Muscle of back (tissue), 11 donors: ENCODE results near the gene SMC1B. TPM values are rescaled to one million over a fixed set of nuclear protein-coding genes. Genes with fewer than 3 reads are reported as not detected.
"Not testable (repeated sequence)": the region's sequence is repeated elsewhere in the genome, so short reads cannot be mapped to it uniquely, and the experiment has no call there.

Source experiments
- DNase-seq, 3 donors: peaks; one replicate each; pipeline versions ENCODE4 v3.0.0 to v3.0.0-alpha.2; 2013
- polyA plus RNA-seq, 10 donors: library from polyadenylated mRNA; unstranded; fragments of 120-200 nt; gene quantifications; one replicate each; pipeline ENCODE4 v1.2.1, GENCODE V29; 2013; ENCODE audit not compliant: insufficient read length in 10 of 10

Gene SMC1B
- polyA plus RNA-seq, 10 donors, result 0.05 to 1.1 (median 0.09) TPM

DNA sequence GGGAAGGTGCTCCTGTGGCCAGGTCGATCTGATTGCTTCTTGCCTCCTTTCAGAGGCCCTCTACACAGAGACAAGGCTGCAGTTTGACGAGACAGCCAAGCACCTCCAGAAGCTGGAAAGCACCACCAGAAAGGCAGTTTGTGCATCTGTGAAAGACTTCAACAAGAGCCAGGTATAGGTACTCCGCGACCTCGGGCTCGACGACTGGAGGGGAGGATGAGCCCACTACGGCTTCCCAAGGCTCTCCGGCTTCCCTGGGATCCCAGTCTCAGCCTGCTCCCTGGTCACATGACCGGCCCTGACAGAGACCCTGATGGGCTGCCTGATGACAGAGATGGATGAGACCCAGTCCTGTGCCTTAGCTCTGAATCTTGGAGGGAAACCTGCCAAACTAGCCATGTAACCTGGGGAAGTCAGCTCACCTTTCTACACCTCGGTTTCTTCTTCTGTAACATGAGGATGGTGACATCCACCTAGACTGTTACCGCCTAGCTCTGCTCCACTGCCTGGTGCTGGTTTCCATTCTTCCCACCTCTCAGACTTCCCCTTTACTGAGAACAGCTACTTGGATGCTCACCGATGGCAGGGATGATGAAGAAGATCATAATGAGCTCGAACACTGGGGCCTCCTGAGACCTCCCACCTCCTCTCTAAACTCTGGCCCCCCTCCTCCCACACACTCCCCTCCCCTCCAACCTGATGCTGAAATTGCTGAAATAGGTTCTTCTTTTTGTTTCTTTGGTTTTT, 9.0 kb upstream of the SMC1B start:
- DNase-seq, result no peak

DNA sequence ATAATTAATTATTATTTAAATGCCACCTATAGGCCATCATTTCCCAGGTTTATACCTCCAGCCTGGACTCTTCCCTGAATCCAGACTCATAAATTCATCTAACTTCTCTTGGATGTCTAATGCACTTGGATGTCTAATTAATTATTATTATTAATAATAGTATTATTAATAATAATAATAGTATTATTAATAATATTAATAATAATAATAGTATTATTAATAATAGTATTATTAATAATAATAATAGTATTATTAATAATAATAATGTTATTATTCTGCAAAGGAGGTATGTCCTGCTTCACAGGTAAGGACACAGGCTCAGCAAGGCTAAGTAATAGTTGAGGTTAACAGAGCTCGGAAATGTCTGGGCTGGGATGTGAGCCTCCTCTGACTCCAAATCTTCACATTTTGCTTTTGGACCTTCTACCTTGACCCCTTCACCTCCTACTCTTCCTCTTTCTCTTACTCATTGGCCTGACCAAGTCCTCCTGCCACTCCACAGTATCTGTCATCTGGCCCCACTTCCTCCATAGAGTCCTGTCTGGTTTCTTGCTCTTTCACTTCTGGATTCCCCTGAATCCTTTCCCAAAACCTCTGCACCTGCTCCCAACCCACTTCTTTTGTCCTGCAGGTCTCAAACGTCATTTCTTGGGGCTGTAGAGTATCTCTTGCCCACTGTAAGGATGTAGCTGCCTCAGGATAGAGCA, 8.1 kb upstream of the SMC1B start:
- DNase-seq, result no peak

DNA sequence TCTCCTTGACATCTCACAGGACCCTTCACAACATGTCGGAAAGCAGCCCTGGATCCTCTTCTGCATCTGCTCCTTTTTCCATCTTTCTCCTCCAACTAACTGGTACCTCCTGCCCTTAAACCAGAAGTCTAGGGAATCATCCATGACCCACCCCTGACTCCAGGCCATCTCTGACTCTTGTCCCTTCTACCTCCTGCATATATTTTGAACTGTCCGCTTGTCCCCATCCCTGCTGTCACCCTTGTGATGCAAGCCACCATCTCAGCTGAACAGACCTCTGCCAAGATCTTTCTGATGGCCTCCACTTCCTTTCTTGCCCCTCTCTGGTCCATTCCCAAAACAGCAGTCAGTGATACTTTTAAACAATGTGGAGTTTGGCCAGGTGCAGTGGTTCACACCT, 7.1 kb upstream of the SMC1B start:
- no peak for DNase-seq

DNA sequence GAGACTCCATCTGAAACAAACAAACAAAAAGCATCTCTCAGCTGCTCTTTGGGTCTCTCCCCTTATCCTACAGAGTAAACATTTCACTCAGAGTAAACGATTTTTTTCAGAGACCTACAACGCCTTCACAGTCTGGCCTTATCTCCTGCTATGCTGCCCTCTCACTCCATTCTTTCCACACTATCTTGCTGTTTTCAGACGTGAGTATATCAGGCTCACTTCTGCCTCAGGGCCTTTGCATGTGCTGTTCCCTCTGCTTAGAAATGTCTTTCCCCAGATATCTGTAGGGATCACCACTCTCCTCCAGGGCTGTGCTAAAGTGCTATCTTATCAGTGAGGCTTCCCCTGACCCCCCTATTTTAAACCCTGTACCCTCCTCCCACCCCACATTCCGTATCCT, 6.6 kb upstream of the SMC1B start:
- DNase-seq, result no peak

DNA sequence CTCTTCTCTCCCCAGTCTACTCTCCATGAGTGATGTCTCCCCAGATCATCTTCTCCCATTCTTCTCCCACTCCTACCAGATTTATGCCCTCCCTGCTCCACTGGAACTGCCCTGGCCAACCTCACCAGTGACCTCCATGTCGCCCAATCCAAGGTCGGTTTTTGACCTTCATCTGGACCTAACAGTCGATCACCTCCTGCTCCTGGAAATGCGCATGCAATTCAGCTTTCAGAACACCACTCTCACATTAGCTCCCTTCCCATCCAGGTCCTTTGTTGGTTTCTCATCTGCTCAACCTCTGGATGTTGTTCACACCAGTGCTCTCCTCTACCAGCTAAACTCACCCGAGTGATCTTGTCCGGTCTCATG, 5.4 kb upstream of the SMC1B start:
- DNase-seq, result no peak

DNA sequence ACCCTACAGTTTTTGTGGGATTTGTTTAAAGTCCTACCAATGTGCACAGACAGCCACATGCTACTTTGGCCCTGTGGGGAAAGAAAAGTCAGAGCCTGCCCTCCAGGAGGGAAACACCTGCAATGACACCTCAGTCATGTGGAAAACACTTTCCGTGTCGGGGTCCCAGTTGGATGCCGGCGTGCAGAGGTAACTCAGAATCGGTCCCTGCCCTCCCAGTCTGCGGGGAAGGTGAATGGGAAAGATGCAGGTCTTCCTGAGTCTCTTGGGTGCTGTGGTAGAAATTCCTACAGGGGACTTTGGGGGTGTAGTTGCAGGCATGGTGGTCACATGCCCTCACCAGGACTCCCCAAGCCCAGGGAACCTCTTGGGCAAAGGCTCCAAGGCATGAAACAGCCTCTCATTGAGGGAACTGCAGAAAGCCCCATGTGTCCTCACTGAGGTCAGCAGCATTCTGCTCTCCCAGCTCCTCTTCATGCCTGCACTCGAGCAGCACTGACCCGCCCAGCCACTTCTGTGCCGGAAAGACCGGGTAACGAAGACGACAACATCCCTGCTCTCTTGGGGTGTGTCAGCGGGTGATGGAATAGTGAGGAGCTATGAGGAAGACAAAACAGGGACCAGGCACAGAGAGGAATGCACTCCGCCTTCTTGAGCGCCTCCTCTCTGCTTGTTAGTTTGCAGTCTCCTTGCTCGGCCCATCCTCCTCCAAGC, 4.8 kb upstream of the SMC1B start:
- no peak for DNase-seq

DNA sequence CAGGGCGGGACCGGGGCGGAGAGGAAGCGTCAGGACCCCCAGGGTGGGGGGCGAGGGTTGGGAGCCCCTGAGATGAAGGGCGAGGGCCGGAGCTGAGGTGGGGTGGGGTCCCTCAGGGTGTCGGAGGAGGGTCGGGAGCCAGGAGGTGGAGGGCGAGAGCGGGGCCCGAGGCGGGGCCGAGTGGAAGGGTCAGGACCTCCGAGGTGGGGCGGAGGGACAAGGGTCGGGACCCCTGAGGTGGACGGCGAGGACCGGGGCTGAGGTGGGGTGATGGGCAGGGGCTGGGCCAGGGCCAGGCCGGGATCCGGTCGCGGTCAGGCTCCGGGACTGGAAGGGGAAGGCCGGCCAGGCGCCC, 409 bp downstream of the SMC1B start:
- no peak for DNase-seq

DNA sequence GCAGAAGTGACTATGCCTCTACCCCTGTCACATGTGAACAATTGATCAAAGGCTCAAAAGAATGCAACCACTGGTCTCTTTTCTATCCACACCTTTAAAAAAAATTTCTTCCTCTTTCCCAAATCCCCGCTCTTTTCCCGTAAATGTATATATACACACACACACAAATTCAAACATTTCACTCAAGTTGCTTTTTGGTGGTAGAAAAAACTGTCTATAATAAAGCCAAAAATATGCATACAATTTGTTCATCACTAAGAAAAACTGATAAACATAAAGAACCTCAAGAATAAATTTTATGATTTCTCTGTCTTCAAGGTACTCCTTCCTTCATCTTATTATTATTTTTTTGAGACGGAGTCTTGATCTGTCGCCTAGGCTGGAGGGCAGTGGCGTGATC, 5.6 kb downstream of the SMC1B start:
- DNase-seq, result no peak

DNA sequence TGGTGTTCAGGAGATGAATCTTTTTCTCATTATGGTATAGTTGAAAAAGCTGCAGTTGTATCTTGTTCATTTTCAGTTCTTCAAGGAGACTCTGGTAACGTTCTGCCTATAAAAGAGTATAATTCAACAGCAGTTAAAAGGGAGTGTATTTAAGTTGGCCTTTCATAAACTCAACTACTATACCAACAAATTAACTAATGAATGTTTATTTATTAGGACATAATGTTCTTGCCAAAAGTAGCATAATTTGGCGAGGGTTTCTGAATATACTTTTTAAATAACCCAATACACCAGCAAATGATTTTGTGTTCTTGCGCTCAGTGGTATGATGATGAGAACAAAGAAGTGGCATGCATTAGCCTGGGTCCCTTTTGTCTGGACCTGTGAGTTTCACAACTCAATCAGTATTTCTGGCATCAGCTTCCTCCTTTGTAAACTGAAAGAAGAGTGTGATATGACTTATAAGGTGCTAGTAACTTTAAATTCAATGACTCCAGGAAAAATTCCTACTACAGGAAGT, 10.9 kb downstream of the SMC1B start:
- no peak for DNase-seq

DNA sequence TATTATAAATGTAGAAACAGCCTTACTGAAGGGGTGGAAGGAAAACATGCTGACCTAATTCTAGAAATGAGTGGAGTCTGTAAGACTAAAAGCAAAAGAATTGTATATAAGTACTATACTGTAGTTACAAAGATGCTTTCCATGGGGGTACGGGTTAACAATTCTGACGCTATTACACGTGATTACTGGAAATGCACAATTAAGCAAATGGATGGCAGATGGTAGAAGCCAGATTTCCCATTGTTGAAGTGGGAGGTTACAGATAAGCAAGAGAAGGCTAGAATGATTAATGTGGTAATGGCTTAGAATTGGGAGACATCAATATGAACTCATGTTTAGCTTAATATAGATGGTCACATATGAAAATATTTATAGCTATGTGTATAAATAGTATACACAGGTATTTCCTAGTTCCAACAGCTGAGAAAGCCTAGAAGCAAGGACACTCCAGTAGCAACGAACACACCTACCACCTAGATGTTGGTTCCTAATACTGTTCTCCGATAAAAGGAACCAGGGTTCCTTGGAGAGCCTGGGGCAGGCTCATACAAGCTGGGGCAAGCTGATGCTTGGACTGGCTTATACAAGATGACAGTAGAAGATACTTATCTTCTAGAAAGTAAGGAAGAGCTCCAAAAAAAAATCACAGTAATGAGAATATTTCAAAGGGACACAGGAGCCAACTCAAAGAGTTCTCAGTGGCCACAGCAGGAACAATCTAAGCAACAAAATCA, 13.5 kb downstream of the SMC1B start:
- no peak for DNase-seq

DNA sequence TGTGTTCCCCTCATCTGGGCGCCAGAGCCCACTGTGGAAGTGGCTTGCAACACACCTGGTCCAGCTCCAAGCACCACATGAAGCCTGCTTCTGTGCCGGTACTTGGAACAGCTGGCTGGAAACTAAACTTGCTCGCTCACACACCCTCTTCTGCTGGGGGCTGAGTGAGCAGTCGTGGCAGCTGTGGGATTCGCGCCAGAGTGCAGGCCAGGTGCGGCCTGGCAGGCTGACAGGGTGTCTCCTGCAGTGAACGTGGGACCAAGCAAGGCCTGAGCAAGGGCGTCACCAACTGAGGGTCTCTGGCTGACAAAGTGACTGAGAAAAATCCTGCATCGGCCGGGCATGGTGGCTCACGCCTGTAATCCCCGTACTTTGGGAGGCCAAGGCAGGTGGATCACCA, 15.2 kb downstream of the SMC1B start:
- DNase-seq, result peak; percentile 12 to 24 (median 14)

DNA sequence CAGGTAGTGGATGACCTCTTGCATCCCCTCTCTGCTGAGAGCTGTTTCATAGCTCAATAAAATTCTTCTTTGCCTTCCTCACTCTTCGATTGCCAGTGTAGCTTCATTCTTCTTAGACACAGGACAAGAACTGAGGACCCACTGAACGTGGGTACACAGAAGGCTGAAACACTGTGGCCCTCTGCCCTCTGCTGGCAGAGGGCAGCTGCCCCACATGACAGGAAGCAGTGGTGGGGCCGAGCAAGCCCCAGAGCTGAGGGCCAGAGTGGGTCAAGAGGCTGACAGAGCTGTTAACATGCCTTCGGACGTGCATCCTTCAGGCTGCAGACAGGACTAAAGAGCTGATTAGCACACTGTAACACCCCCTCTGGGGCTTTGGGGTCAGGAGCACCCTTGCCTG, 15.6 kb downstream of the SMC1B start:
- DNase-seq, result no peak

DNA sequence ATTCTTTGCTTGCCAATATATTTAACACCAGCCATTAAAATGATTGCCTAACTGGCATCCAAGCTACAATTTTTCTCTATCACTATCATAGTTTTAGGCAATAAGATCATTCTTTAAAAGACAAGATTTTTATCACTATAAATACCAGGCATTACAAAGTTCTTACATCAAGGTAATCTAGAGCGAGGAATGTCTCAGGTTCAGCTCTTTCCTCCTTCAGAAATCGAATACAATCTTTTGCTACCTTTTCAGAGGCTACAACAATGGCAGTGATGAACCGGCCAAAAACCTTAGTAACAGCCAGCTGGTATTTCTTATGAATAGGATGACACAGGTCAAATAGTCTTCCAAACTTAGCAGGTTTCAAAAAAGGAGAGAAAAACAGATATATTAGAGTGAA, 23.9 kb downstream of the SMC1B start:
- no peak for DNase-seq

DNA sequence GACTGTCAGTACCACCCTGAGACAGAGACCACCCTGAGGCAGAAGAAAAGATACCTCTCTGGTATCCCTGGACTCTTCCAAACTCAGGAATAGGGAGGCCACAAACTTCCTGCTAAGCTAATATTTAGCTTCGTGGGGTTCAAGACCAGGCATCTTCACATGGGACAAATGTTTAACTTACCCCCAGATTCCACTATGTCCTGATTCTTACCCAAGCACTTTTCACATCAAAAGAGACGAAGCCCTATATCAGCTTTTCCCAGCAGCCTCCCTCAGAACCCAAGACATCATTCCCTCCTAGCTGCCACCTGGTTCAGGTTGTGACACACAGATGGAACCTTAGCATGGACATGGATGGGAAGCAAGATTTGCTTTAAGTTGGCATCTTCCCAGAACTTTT, 32.1 kb downstream of the SMC1B start:
- no peak for DNase-seq

DNA sequence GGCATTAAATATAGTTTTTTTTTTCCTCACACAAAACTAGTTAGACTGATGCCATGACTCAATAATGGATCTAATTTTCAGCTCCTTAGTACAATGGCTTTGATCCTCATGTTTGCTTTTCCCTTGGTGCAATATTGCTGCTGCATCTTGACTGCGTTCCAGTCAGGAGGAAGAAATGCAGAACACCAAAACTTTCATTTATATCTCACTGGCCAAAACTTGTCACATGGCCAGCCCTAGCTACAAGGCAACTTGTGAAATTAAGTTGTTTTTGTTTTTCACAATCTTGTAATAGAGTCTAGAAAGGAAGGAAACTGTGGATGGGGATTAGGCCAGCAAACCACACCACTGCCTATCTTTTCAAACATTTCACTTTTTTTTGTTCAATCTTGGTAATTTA, 36.7 kb downstream of the SMC1B start:
- no peak for DNase-seq

DNA sequence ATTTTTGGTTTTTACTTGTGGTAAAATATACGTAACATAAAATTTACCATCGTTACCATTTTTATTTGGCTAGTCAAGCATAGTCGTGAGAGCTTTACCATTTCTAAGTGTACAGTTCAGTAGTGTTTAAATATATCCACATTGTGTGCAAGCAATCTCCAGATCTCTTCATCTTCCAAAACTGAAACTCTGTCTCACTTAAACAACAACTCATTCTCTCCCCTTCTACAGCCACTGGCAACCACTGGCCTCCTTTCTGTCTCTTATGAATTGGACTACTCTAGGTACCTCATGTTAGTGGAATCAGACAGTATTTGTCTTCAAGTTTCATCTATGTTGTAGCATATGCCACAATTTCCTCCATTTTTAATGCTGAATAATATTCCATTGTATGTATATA, 37.4 kb downstream of the SMC1B start:
- no peak for DNase-seq

DNA sequence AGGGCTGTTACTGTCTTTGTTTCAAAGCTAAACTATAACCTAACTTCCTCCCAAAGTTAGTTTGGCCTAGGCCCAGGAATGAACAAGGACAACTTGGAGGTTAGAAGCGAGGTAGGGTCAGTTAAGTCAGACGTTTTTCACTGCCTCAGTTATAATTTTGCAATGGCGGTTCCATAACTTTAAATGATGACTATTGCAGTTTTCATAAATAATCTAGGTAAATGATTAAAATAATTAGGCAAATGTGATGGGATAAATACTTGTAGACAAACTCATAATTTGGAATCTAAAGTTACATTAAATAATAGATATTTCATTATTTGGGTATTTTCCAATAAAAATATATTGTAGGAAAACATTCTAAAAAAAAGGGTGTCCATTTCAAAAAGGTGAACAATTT, 39.8 kb downstream of the SMC1B start:
- DNase-seq, result not testable (repeated sequence)

DNA sequence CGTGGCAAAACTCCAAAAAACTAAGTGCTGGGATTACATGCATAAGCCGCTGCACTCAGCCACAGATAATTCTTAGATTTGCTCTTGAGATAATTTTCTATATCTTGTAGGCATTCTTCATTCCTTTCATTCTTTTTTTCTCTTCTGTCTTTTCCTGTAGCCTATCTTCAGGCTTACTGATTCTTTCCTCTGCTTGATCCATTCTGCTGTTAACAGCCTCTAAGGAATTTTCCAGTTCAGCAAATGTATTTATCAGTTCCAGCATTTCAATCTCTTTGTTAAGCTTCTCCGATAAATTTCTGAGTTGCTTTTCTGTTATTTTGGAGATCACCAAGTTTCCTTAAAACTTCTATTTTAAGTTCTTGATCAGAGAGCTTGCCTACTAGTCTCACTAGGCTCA, 46.7 kb downstream of the SMC1B start:
- no peak for DNase-seq

DNA sequence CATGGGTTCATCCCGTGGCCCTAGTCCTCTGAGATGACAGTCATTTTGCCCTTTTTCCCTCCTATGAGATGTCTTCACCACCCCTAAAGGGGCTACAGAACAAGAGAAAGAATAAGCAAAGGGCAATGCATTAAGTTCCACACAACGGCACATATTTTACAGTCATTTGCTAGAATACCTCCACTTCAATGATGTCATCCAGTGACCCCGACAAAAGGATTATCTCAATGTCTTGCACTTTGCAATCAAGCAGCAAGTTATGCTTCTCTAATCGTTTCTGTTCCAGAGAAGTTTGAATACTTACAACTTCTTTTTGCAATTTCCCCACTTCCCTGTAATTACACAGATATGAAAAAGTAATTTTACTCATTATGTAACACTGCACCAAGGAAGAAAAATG, 53.8 kb downstream of the SMC1B start:
- no peak for DNase-seq

DNA sequence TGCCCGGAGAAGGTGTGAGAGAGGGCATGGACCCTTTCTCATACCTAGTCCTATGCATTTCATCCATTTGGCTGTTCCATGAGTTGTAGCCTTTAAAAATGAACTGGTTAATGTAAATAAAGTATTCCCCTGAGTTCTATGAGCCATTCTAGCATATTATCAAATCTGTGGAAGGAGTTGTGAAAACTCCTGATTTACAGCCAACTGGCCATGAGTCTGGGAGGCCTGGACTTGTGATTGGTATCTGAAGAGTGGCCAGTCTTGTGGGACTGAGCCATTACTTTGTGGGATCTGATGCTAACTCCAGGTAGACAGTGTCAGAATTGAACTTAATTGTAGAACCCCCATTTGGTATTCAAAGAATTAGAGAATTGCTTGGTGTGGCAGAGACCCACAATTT, 55.3 kb downstream of the SMC1B start:
- no peak for DNase-seq

DNA sequence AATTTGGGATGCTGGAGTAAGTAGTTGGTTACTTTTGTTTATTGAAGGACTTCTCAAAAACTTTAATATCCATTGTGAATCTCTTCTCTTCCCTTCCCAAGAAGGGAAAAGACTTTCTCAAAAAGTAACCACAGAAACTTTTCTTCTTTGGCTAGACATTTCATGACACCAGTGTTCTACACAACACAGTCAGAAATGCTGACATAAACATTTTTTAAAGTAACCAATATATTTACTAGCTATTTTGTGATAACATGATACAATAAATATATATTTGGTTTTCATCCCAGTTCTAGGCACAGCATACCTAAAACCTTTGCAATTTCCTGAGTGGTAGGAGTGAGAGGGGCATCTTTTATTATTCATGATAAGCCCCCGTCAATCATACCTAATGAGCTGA, 55.9 kb downstream of the SMC1B start:
- no peak for DNase-seq

DNA sequence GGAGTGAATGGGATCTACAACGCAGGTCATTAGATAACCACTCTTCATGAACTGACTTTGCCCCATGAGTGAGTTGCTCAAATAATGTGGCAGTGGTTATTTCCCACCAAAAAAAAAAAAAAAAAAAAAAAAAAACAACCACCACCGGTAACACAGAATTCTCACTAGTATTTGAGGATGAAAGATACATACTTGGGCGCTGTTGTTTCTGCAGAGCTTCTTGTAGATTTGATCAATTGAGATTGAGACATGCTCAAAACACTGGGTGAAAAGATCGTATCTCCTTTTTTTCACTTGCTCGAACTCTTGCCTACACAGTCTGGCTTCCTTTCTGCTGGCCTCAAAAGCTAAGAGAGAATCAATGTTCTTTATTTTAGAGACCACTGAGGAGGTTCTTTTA, 59.6 kb downstream of the SMC1B start:
- no peak for DNase-seq
